K562 (cell line): Measurements from ENCODE around the gene MRTFB. TPM values are rescaled to one million over a fixed set of nuclear protein-coding genes. Genes with fewer than 3 reads are reported as not detected.

Source experiments
- ATAC-seq: fragments of 200-7000 bp; cut with Tn5 transposase; 3 replicates; pipeline ENCODE4 v1.9.1; 2020; ENCODE audit warnings: moderate library complexity
- BruUV-seq: library from RNA; stranded (reverse); fragments of 400-500 nt; replicated peaks from 2 replicates; lab custom pipeline; 2021; lab: Mats Ljungman, UMichigan
- CTCF ChIA-PET: fragments of 300-600 bp; formaldehyde crosslinking; extraction: SDS; loops from one replicate; lab custom pipeline; 2021; ENCODE audit warnings: low intra/inter-chr PET ratio; lab: Yijun Ruan, JAX
- POLR2A ChIA-PET: fragments of 300-600, 350-650 bp; sonication (Branson Sonifier 250); formaldehyde crosslinking; extraction: SDS; loops from one replicate; lab custom pipeline; 2021; ENCODE audit warnings: antibody characterized with exemption, inconsistent platforms; lab: Yijun Ruan, JAX
- DNase-seq, 4 experiments: peaks; one replicate each; pipeline versions ENCODE4 v3.0.0 to v3.0.0-alpha.2; 2011 to 2018; ENCODE audit warnings: low spot score in 3 of 4, mixed read lengths in 3 of 4; ENCODE audit errors: extremely low read depth in 1 of 4
- FAIRE-seq: peaks from 2 replicates; lab custom pipeline; 2011; peaks lifted over from hg19 to GRCh38; lab: Jason Lieb, UNC
- H2AFZ ChIP-seq: 2 replicates; pipeline ENCODE4 v1.6.0; 2011; ENCODE audit warnings: low read depth, low read length, control low read depth, inconsistent platforms
- H3K27ac ChIP-seq: fragments of 200-600 bp; 3 replicates; pipeline ENCODE4 v1.8.0; 2011; ENCODE audit warnings: low read depth, mild to moderate bottlenecking, control low read depth, inconsistent platforms, low read length, moderate library complexity, mixed read lengths; ENCODE audit errors: extremely low read depth
- H3K27me3 ChIP-seq, 2 experiments: fragments of 300-600 bp in 1 of 2; 2 replicates in 1 of 2; 3 replicates in 1 of 2; pipeline versions ENCODE4 v1.6.0 to v1.8.0; 2011; ENCODE audit warnings: inconsistent platforms in 2 of 2, low read length in 2 of 2, mild to moderate bottlenecking in 1 of 2, mixed read lengths in 1 of 2, moderate library complexity in 1 of 2; ENCODE audit not compliant: control insufficient read depth in 2 of 2, insufficient read depth in 2 of 2
- H3K36me3 ChIP-seq: fragments of 300-600 bp; 3 replicates; pipeline ENCODE4 v1.8.0; 2011; ENCODE audit warnings: mild to moderate bottlenecking, low read length, inconsistent platforms; ENCODE audit not compliant: control insufficient read depth, insufficient read depth
- H3K4me1 ChIP-seq, 2 experiments: fragments of 200-600 bp in 1 of 2; replicated peaks in 1 of 2; 2 replicates in 1 of 2; 3 replicates in 1 of 2; pipeline versions ENCODE4 v1.5.1 to v1.8.0; 2011; ENCODE audit warnings: inconsistent platforms in 2 of 2, low read length in 2 of 2, mild to moderate bottlenecking in 1 of 2, mixed read lengths in 1 of 2, moderate library complexity in 1 of 2; ENCODE audit not compliant: control insufficient read depth in 2 of 2, insufficient read depth in 2 of 2
- H3K4me2 ChIP-seq: 2 replicates; pipeline ENCODE4 v1.6.1; 2011; ENCODE audit warnings: low read length, control low read depth, inconsistent platforms, mixed read lengths; ENCODE audit not compliant: insufficient read depth
- H3K4me3 ChIP-seq: fragments of 200-600 bp; sonication (generic), shearing (Covaris generic); 2 replicates; pipeline ENCODE4 v1.5.1; 2016; ENCODE audit warnings: control low read depth, inconsistent platforms
- H3K79me2 ChIP-seq: fragments of 200-600 bp; 3 replicates; pipeline ENCODE4 v1.8.0; 2011; ENCODE audit warnings: low read length, inconsistent platforms; ENCODE audit not compliant: control insufficient read depth, insufficient read depth
- H3K9ac ChIP-seq, 2 experiments: 2 replicates each; pipeline versions ENCODE4 v1.6.0 to v1.6.1; 2011; ENCODE audit warnings: low read depth in 2 of 2, low read length in 2 of 2, control low read depth in 1 of 2, inconsistent platforms in 1 of 2, mild to moderate bottlenecking in 1 of 2, mixed read lengths in 1 of 2; ENCODE audit not compliant: insufficient read depth in 1 of 2
- H3K9me1 ChIP-seq: one replicate; pipeline ENCODE4 v1.6.0; 2011; ENCODE audit warnings: inconsistent platforms, mild to moderate bottlenecking, low read length, moderate library complexity; ENCODE audit not compliant: control insufficient read depth, insufficient read depth
- H3K9me3 ChIP-seq: replicated peaks from 2 replicates; pipeline ENCODE4 v1.5.1; 2011; ENCODE audit warnings: low read depth, low read length, inconsistent platforms; ENCODE audit not compliant: control insufficient read depth, insufficient read depth
- H4K20me1 ChIP-seq: replicated peaks from 2 replicates; pipeline ENCODE4 v1.6.1; 2011; ENCODE audit warnings: low read length, inconsistent platforms, mixed read lengths; ENCODE audit not compliant: control insufficient read depth, insufficient read depth
- BRD4 ChIP-seq: fragments of 200-600 bp; sonication (generic); IDR thresholded peaks from 2 replicates; pipeline ENCODE4 v1.6.1; 2017; ENCODE audit warnings: inconsistent platforms
- GTF2E2 ChIP-seq: fragments of 200-800 bp; sonication (Bioruptor generic); IDR thresholded peaks from 2 replicates; pipeline ENCODE4 v1.6.1; 2016; ENCODE audit warnings: missing genetic modification characterization, missing compliant biosample characterization
- HDAC1 ChIP-seq, 2 experiments: fragments of 450-650 bp; IDR thresholded peaks; 2 replicates each; pipeline ENCODE4 v1.6.1; 2016 to 2017; ENCODE audit warnings: inconsistent platforms in 1 of 2, mild to moderate bottlenecking in 1 of 2, moderate library complexity in 1 of 2
- KDM5B ChIP-seq: fragments of 200-600 bp; sonication (generic); IDR thresholded peaks from 2 replicates; pipeline ENCODE4 v1.6.1; 2012; ENCODE audit warnings: low read depth, mild to moderate bottlenecking, moderate library complexity, low read length, control low read depth, inconsistent platforms; ENCODE audit not compliant: insufficient replicate concordance
- MYNN ChIP-seq, 2 experiments: sonication (generic); formaldehyde crosslinking in 1 of 2; IDR thresholded peaks; 2 replicates each; pipeline versions ENCODE4 v1.5.0 to v1.6.1; 2016 to 2020; ENCODE audit warnings: antibody characterized with exemption in 1 of 2, missing genetic modification reagents in 1 of 2
- PHF8 ChIP-seq: fragments of 200-600 bp; sonication (generic); IDR thresholded peaks from 2 replicates; pipeline ENCODE4 v1.6.1; 2012; ENCODE audit warnings: mixed run types, mild to moderate bottlenecking, inconsistent platforms, low read length, moderate library complexity, borderline replicate concordance
- SNRNP70 ChIP-seq: fragments of 200-400 bp; formaldehyde crosslinking; optimal IDR thresholded peaks from 2 replicates; pipeline ENCODE3; 2017; ENCODE audit warnings: low read depth, low read length
- ZNF79 ChIP-seq: fragments of 250-450 bp; sonication (Bioruptor Pico); IDR thresholded peaks from 2 replicates; pipeline ENCODE4 v1.4.0; 2020; ENCODE audit warnings: low read depth, mild to moderate bottlenecking, moderate library complexity
- WGBS: fragments of 100-300 bp; shearing (Covaris generic); methylation state at CpG from one replicate; pipeline ENCODE4 v1.1.6; 2016; ENCODE audit warnings: low coverage, mixed read lengths; ENCODE audit not compliant: insufficient coverage; ENCODE audit errors: missing lambda C conversion rate; 5-methylcytosine and 5-hydroxymethylcytosine counted together
- in situ Hi-C: fragments of 300-500 bp; cut with MboI; formaldehyde crosslinking; loops from 4 replicates; pipeline ENCODE4 v1.15.0; 2018; ENCODE audit warnings: inconsistent platforms, mixed read lengths
- intact Hi-C: fragments of 100-400 bp; cut with micrococcal nuclease; formaldehyde crosslinking; loops from 2 replicates; pipeline ENCODE4 v1.14.2; 2022
- polyA plus RNA-seq, 8 experiments: library from polyadenylated mRNA; depleted of rRNA in 4 of 8; stranded (reverse) in 5 of 8; unstranded in 3 of 8; fragments of >200 nt; fragmentation: Nextera tagmentation in 2 of 8; fragmentation: Illumina TruSeq in 1 of 8; extraction: Ambion mirVana in 2 of 8; extraction: Trizol in 1 of 8; gene quantifications; 2 replicates each; pipeline versions ENCODE4 v1.2.1 to v1.2.3, GENCODE V29; 2011 to 2014; ENCODE audit warnings: inconsistent platforms in 1 of 8, missing spikeins in 1 of 8
- total RNA-seq, 7 experiments: library from RNA; depleted of rRNA in 6 of 7; stranded (reverse); fragments of >200 nt in 6 of 7; fragmentation: Illumina TruSeq in 2 of 7; extraction: Trizol in 2 of 7; gene quantifications; 2 replicates each; pipeline versions ENCODE4 v1.2.1 to v1.2.3, GENCODE V29; 2011 to 2021; ENCODE audit warnings: low replicate concordance in 1 of 7

MRTFB gene
- total and polyA plus RNA-seq, 9 of the 15 experiments (the other 6 are each of a cell fraction or from before 2014, with no cell fraction given), result 2.2 to 12.7 (median 7.0) TPM

DNA sequence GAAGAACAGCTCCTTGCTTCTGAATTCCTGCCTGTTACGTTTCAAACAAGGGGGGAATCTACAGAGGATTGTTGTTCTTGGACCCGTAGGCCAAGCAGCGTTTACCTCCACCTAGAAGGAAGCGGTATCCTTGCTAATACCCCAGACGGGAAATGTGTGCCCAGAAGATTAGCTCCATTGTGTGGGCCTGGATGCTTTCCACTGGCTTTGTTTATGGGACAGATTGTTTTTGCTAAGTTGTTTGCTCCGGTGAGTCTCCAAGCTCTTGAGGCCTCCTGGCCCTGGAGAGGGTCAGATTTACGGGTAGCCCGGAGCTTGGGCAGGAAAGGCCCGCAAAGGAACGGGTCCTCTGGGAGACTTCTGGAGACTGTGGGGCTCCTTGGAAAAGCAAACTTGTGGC, 28.4 kb upstream of the MRTFB start:
- Histone ChIP-seq H3K4me1 (no peaks in the 10 kb centered on the region), H3K27ac (no peak overlapping the region), H3K4me3 (no peak overlapping the region), H3K9ac (no peak overlapping the region), H3K79me2 (no peaks in the 10 kb centered on the region), H2AFZ (no peak overlapping the region), H3K9me1 (no peaks in the 10 kb centered on the region), H3K4me2 (no peak overlapping the region), H3K9me3 (no peaks in the 10 kb centered on the region), H3K27me3 (peaks cover 14 to 33% of the 10 kb centered on the region in 2 experiments; a peak in 4 of 5 replicates), H4K20me1 (no peaks in the 10 kb centered on the region), H3K36me3 (no peaks in the 10 kb centered on the region)
- DNase-seq (no peak), FAIRE-seq (no peak), ATAC-seq (no peak)
- BruUV-seq, result no TSS peak
- TF ChIP-seq PHF8, result no peak
- no peak for TF ChIP-seq GTF2E2 (tag)
- no peak for TF ChIP-seq KDM5B
- no peak for TF ChIP-seq SNRNP70
- TF ChIP-seq HDAC1 (IDR thresholded peaks at IDR 0.05), result no peak
- TF ChIP-seq ZNF79, result no peak
- TF ChIP-seq MYNN (IDR thresholded peaks at IDR 0.05), result no peak
- no peak for TF ChIP-seq MYNN (CRISPR knock-in tag; IDR thresholded peaks at IDR 0.05)
- TF ChIP-seq BRD4, result no peak
- in situ Hi-C loops, result no loop called here
- CTCF ChIA-PET, result interaction anchor here (0.7 kb wide), 1 partner anchor 26 kb away, joined by 3 read pairs; no protein-coding TSS in a partner anchor
- 6% methylated on average over 10 of the region's 10 CpGs for WGBS
- intact Hi-C loops, result no loop called here
- POLR2A ChIA-PET, result no interaction called here
